Measurements from ENCODE around the gene TMED1.

TMED1 gene

GRCh38 chr19:10797078-10797477 is 38.9 kb downstream of the TMED1 start:
- no peak overlapping the region for H3K4me3 ChIP-seq (ENCODE audit: control insufficient read depth, low read depth, low read length)
- no peak for TF ChIP-seq CTCF (conservative IDR thresholded peaks at IDR 0.05; ENCODE audit: control insufficient read depth, insufficient read depth, low read depth, low read length)
- no peak for DNase-seq (ENCODE audit: low read depth)

GRCh38 chr19:10796653-10797052 is 39.4 kb downstream of the TMED1 start:
- no peak for TF ChIP-seq CTCF (conservative IDR thresholded peaks at IDR 0.05; ENCODE audit: control insufficient read depth, insufficient read depth, low read depth, low read length)
- DNase-seq (ENCODE audit: low read depth): no peak
- no peak overlapping the region for H3K4me3 ChIP-seq (ENCODE audit: control insufficient read depth, low read depth, low read length)

GRCh38 chr19:10789866-10790265 is 46.1 kb downstream of the TMED1 start:
- H3K4me3 ChIP-seq (ENCODE audit: control insufficient read depth, low read depth, low read length): no peak overlapping the region
- no peak for DNase-seq (ENCODE audit: low read depth)
- no peak for TF ChIP-seq CTCF (conservative IDR thresholded peaks at IDR 0.05; ENCODE audit: control insufficient read depth, insufficient read depth, low read depth, low read length)

GRCh38 chr19:10788146-10788545 is 47.9 kb downstream of the TMED1 start:
- no peak for TF ChIP-seq CTCF (conservative IDR thresholded peaks at IDR 0.05; ENCODE audit: control insufficient read depth, insufficient read depth, low read depth, low read length)
- DNase-seq (ENCODE audit: low read depth): no peak
- no peak overlapping the region for H3K4me3 ChIP-seq (ENCODE audit: control insufficient read depth, low read depth, low read length)

- no peak for DNase-seq (ENCODE audit: low read depth)
- TF ChIP-seq CTCF (conservative IDR thresholded peaks at IDR 0.05; ENCODE audit: control insufficient read depth, insufficient read depth, low read depth, low read length): no peak
- no peak overlapping the region for H3K4me3 ChIP-seq (ENCODE audit: control insufficient read depth, low read depth, low read length)
Measured at GRCh38 chr19:10784257-10784656, 51.8 kb downstream of the TMED1 start.

- DNase-seq (ENCODE audit: low read depth): no peak
- H3K4me3 ChIP-seq (ENCODE audit: control insufficient read depth, low read depth, low read length): no peak overlapping the region
- no peak for TF ChIP-seq CTCF (conservative IDR thresholded peaks at IDR 0.05; ENCODE audit: control insufficient read depth, insufficient read depth, low read depth, low read length)
Measured at GRCh38 chr19:10782795-10783194, 53.2 kb downstream of the TMED1 start.
